GM19035 (cell line): ENCODE measurements around the gene JPT2.

Experiments
- ATAC-seq: cut with Tn5 transposase; IDR thresholded peaks from one replicate; pipeline ENCODE4 v1.9.1; 2021; ENCODE audit not compliant: unreplicated experiment

JPT2 gene

GRCh38 chr16:1651094-1651973 lies 26.7 kb upstream of the JPT2 start:
- no peak for ATAC-seq

GRCh38 chr16:1651974-1652312 lies 26.1 kb upstream of the JPT2 start:
- no peak for ATAC-seq

- ATAC-seq: no peak
Measured at GRCh38 chr16:1653023-1653422, 25.1 kb upstream of the JPT2 start.

DNA sequence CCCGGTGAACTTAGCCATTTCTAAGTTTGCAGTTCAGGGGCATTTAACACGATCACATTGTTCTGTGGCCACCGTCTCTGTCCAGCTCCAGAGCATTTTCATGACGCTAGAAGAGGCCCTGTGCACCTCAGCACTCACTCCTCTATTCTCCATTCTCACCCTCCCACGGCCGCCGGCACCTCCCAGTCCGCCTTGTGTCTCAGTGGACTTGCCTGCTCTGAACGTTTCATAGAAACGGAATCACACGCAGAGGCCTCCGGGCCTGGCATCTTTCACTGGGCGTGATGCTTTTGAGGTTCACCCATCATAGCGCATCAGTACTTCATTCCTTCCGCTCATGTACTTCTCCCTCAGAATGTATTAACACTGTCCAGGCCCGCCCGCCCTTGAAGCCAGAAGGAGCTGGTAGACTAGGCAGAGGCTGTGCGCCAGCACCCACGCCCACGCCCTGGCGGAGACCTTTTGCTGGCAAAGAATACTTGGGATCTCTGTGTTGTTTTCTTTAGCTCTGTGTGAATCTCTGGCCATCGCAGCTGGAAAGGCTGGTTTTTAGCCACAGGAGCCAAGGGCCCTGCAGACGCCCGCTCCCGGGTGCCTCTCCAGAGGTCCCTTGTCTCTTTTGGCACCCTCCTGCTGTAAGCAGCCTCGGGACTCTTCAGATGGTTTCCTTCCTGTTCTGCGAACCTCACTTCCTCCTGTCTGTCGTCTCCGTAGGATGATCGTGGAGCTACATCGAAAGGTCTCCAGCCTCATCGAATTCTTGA lies 23.4 kb upstream of the JPT2 start:
- ATAC-seq: no peak

- ATAC-seq: no peak
Measured at GRCh38 chr16:1655269-1655807, 22.7 kb upstream of the JPT2 start.

DNA sequence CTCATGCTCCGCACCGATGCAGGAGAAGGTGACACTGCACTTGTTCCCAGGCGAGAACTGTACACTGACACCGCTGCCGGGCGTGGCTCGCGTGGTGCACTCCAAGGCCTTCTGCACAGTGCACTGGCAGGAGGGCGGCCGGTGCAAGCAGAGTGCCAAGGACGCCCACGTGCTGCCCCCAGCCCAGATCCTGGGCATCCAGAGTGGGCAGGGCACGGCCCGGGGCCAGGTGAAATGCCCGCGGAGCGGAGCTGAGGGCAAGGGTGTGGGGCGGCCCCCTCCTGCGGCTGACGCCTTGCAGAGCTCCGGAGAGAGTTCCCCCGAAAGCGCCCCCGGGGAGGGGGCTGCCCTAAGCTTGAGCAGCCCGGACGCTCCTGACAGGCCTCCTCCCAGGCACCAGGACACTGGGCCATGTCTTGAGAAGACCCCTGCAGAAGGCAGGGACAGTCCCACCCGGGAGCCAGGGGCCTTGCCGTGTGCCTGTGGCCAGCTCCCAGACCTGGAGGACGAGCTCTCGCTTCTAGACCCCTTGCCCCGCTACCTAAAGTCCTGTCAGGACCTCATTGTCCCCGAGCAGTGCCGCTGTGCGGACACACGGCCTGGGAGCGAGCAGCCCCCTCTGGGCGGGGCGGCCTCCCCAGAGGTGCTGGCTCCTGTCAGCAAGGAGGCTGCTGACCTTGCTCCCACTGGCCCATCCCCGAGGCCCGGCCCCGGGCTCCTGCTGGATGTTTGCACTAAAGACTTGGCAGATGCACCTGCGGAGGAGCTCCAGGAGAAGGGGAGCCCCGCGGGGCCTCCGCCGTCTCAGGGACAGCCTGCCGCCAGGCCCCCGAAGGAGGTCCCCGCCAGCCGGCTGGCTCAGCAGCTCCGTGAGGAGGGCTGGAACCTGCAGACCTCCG lies 21.9 kb upstream of the JPT2 start:
- no peak for ATAC-seq

DNA sequence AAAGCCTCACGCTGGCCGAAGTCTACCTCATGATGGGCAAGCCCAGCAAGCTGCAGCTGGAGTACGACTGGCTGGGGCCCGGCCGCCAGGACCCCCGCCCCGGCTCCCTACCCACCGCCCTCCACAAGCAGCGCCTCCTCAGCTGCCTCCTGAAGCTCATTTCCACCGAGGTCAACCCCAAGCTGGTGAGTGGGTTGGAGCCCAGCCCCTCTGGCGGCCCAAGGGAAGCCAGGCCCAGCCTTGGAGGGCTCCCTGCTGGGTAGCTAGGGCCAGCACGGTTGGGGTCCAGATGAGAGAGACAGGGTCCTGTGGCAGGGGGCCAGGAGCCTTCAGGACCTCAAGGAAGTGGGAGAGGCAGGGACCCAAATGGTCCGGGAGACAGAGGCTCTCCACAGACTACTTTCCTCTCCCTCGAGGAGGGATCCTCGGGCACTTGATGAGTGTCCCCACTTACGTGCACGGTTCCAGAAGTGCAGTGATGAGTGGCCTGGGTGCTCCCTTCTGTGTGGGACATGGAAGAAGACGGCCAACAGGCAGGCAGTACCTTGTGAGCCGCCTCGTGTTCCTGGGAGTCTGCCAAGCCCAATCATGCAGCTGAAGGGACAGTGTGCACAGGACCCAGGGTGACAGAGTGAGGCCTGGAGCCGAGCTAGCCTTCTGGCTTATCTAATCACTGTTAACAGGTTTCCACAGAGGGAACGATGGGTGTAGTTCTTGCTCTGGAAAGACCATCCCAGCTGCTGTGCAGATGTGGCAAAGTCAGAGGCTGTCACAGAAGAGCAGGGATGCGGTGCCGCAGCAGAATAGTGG lies 21.1 kb upstream of the JPT2 start:
- ATAC-seq: no peak

DNA sequence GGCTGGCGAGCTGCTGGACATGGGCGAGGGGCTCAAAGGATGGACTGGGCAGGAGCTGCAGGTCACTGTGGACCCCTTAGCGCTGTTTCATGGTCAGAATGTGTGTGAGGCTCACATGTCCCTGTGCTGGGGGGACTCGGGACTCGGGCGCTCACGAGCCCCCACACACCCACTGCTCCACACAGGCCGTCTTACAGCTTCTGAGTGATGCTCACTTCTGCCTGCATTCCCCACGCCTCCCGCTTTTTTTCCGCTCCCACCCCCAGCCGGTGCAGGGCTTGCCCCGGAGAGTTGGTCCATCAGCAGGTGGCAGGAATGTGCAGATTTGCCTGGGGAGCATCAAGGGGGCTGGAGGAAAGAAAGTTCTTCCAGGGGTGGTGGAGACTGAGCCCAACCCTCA lies 20.2 kb upstream of the JPT2 start:
- ATAC-seq: no peak

GRCh38 chr16:1659031-1659430 lies 19.0 kb upstream of the JPT2 start:
- no peak for ATAC-seq

GRCh38 chr16:1661826-1662225 lies 16.3 kb upstream of the JPT2 start:
- no peak for ATAC-seq

GRCh38 chr16:1662543-1662942 lies 15.5 kb upstream of the JPT2 start:
- ATAC-seq: no peak

- ATAC-seq: no peak
Measured at GRCh38 chr16:1665829-1666228, 12.2 kb upstream of the JPT2 start.

DNA sequence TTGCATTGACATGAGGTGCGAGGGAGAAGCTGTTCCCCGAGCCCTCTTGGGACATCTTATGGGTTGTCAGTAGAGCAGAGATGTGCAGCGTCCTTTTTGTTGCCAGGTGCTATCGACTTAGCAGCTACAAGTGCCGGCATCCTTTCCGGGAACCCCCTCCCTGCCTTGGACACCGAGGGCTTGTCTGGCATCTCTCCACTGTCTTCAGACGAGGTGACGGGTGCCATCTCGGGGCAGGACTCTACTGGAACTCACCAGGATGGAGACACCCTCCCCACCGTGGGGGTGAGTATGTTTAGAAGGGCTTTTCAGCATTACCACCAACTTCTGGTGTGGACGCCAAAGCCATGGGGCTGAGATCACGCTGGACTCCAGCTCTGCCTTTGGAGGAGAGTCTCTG lies 11.8 kb upstream of the JPT2 start:
- ATAC-seq: no peak

DNA sequence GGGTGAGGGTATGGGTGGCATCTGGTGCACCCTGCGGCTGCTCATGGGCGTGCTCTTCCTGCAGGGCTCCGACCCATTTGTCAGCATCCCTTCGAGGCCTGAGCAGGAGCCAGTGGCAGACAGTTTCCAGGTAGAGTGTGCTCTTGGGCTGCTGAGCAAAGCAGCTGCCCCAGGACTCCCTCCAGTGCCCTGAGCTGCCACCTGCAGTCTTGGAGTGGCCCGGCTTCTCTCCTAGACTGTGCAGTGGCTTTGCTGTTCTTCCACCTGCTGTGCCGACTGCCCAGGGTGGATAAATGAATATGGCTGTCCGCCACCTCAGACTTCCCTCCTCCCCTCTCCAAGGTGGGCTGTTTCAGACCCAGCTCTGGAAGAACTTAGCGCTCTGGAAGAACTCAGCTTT lies 10.8 kb upstream of the JPT2 start:
- ATAC-seq: no peak

DNA sequence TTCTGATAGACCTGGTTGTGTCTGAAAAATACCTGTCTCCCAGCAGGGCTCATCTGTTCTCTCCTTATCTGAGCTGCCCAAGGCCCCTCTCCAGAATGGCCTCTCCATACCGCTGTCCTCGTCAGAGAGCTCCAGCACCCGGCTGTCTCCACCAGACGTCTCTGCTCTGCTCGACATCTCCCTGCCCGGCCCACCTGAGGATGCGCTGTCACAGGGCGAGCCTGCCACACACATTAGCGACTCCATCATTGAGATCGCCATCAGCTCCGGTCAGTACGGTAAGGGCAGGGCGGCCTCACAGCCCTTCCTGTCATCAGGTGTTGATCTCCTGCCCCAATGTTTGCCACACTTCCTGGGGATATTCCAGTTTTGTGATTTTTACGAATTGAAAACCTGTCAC lies 10.2 kb upstream of the JPT2 start:
- ATAC-seq: no peak

DNA sequence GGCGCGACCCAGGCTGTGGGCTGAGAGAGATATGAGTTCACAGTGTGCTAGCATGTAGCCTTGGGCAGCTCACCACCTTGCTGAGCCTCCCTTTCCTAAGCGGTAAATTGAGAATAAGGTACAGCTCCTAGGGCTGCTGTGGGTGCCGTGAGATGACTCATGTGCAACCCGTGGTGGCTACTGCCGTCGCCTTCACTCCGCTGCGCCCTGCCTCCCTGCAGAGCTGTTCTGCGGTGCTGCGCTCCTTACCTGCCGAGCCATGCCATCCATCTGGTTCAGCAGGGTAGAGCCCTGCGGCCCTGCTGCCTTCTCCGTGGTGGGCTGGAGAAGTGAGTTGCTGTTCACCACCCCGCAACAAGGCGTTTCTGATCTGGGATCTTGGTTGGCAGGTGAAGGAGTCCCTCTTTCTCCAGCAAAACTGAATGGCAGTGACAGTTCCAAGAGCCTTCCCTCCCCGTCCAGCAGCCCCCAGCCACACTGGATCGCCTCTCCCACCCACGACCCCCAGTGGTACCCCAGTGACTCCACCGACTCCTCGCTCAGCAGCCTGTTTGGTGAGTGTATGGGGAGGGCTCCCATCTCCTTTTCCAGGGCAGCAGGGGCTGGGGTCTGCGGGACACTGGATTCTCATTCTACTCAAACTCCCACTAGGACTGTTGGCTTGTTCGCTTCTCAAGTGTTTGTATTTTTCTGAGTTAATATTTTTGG lies 9.3 kb upstream of the JPT2 start:
- no peak for ATAC-seq

- ATAC-seq: no peak
Measured at GRCh38 chr16:1669698-1670097, 8.4 kb upstream of the JPT2 start.

DNA sequence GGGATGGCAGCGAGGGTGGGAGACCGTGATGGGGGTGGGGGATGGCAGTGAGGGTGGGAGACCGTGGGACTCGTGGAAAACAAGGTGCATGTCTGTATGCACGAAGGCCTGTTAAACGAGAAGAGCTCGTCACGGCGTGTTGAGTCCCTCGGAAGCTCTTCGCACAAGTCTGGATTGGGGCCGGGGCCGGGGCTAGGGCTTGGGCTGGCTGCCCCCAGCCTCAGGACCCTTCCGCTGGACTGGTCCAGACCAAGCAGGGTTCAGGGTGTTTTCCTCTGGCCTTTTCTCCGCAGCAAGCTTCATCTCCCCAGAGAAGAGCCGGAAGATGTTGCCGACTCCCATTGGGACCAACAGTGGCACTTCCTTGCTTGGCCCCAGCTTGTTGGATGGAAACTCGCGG lies 7.7 kb upstream of the JPT2 start:
- ATAC-seq: no peak

- no peak for ATAC-seq
Measured at GRCh38 chr16:1670866-1671265, 7.2 kb upstream of the JPT2 start.
